HG03575 (cell line): ENCODE data around the gene HEMK1.

ENCODE experiments used
- ATAC-seq: cut with Tn5 transposase; IDR thresholded peaks from one replicate; pipeline ENCODE4 v1.9.1; 2021; ENCODE audit not compliant: unreplicated experiment, insufficient number of reproducible peaks, low FRiP score; ENCODE audit errors: extremely low read depth

Gene HEMK1

DNA sequence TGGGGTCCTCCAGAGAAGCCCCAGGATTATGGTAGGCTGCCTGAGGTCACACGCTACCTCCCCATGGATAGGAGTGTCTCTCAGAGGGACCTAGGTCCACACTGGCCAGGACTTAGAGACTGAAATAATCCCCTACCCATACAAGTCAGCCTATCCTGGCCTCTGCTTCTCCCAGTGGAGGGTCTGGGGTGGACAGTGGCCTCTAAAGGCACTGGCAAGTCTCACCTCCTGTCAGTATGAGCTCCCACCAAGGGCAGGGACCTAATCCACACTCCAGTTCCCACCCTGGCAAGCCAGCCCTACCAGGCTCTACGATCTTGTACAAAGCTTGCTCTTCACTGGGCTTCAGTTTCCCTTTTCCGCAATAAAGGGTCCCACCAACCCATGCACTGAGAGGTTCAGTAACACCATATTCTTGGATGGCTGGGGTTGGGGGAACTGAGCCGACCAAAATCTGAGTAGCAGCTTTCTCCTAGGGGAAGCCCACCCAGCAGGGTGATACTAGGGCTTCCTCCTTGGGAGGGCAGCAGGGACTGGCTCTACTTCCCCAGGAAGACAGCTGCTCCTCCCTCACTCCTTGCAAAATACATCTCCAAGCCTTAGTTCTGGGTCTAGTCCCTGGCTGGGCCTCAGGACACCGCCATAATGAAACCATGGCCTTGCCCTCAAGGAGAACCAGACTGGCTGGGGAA, 39.9 kb downstream of the HEMK1 start:
- no peak for ATAC-seq

- no peak for ATAC-seq
Observed at GRCh38 chr3:50609763-50610085, 40.4 kb downstream of the HEMK1 start.

DNA sequence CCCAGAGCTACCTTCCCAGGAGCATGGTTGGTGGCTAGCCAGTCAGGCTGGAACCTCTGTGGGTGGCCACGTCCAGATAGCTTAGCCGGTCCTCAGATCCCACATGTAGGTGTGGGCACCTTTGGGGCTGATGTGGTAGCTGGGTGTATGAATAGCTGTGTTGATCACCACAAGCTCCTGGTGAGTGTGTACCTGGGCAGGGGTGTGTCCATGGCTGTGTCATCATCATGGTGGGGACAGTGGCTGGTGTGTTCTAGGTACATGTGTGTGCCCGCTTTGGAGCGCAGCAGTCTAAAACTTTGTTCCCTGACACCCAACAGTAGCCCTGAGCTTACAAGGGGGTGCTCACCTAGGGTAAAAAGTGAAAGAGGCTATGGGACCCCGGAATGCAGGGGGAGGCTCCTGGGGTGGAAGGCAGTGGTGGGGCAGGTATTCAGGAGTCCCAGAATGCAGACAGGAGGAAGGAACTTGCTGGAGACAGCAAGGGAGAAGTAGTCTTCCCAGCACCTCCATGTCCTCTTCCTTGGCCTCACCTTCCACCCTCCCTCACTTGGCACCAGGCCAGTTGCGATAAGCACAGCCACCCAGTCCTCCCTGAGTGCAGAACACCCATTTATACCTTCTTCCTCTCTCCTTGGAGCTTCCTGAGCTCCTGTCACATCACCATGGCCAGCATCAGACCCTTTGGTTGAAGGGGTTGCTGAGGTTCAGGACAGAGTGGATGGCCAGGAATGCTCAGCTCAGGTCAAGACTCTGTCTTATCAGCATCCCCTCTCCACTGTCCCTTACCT, 41.1 kb downstream of the HEMK1 start:
- ATAC-seq = no peak

DNA sequence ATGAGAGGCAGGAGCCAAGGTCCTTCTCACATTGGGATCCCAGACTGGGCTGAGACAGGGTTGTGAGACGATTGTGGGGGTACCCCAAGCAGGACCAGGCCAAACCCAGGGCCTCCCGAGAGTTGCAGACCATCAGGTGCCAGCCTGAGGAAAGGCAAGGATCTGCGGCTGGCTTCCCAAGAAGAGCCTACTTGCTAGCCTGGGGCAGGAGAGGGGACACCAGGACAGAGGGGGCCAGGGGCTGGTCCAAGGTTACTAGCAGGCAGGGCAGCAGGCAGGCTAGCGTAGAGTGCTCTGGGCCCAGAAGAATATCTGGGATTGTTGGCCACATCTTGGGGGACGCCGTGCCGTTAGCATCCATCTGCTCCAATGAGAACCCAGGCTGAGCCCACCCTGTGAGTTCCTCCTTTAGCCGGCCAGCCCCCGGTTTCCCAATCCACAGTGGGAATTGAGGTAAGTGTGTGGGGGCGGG, 41.7 kb downstream of the HEMK1 start:
- ATAC-seq = no peak

DNA sequence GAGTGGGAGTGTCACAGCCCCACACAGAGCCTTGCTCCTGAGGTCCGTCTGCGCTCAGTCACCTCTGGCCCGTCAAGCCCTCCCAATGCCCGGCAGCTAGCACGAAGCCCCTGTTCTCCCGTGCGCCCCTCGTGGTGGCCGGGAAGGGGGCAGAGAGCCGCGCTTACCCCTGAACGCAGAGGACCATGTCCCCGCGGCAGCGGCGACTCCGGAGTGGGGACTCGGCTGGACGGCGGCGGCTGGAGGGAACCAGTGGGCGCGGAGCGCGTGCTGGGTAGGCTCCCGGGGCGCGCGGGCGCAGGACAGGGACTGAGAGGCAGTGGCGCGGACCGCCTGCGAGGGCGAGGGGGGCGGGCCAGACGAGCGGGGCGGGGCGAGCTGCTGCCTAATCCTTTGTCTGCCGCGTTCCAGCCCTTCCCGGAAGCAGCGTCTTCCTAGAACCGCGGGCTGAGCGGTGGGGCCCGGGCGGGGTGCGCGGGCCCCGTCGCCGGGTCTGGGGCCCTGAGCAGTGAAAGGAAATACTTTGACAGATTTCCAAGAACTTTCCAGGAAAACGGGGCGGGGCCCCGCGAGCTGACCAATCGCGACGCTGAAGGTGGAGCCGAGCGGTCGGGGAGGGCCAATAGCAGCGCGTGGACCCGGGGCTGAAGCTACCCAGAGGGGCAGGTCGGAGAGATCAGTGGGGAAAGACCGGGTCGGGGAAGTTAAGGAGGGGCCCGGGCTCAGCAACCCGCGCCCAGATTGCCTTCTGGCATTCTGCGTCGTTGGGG, 42.3 kb downstream of the HEMK1 start, which contains the start of gene CISH:
TSS of gene CISH (minus strand) at position 311 of the 770 bp plus-strand sequence. CDS start at position 187, 124 bp downstream.
- no peak for ATAC-seq

DNA sequence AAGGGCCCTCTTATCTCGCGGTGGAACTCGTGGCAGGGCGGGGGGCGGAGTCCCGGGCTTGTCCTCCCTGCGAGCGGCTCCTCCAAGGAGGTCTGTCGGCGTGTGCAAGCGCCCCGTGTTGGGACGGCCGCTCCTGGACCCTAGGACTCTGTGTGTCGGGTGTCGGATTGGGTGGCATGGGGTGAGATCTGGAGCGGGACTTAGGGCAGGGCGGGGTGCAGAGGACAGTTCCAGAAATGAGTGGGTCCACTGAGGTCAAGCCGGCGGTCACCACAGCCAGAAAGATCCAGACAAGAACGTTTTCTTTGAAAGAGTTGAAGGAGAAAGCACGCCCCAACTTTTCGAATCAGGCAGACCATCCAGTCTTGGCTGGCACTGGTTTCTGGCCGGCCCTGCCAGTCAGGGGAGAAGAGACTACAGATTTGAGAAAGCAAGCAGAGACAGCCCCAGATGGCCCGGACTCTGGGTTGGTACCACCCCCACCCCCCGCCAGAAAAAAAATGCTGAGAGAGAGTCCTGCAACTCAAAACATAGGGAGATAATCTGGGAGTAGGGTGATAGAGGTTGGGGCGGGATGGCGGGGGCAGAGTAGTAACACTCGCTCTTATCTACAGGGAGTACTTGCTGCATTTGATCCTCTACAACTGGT, 43.0 kb downstream of the HEMK1 start:
- no peak for ATAC-seq

DNA sequence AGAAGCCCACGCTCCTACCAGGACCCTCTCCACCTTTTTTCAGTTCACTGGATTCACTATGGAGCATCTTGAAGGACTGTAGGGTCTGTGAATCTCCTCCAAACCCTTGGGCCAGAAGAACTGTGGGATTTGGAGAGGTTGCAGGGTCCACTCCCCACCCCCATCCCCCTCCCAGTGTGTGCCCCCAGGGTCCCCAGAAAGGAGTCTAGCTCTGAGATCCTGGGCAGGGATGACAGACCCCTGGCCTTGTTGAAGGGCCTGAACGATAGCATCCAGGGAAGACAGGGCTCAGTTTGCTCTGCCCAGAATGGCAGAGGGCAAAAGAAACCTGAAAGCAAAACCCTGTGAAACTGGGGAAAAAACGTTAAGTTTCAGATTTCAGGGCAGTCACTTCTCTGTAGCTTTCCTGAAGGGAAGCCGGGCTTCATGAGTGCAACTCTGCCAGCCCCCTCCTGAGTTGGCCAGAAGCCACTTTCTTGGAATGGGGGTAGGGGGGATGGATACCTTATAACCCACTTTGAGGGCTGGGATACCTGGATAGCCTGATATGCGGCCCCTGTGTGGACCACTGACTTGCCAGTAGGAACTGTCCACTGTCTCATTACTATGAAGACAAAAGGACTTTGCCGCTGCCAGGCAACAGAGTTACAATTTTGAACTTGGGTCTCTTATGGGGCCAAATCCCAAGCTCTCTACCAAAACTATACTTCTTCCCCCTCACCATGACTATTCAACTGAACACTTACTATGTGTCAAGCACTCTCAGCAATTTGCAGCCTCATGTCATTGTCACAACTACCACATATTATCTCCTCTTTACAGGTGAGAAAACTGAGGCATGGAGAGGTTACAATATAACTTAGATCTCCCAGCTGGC, 43.9 kb downstream of the HEMK1 start:
- ATAC-seq = no peak

- ATAC-seq = no peak
Observed at GRCh38 chr3:50615190-50615589, 45.9 kb downstream of the HEMK1 start.

DNA sequence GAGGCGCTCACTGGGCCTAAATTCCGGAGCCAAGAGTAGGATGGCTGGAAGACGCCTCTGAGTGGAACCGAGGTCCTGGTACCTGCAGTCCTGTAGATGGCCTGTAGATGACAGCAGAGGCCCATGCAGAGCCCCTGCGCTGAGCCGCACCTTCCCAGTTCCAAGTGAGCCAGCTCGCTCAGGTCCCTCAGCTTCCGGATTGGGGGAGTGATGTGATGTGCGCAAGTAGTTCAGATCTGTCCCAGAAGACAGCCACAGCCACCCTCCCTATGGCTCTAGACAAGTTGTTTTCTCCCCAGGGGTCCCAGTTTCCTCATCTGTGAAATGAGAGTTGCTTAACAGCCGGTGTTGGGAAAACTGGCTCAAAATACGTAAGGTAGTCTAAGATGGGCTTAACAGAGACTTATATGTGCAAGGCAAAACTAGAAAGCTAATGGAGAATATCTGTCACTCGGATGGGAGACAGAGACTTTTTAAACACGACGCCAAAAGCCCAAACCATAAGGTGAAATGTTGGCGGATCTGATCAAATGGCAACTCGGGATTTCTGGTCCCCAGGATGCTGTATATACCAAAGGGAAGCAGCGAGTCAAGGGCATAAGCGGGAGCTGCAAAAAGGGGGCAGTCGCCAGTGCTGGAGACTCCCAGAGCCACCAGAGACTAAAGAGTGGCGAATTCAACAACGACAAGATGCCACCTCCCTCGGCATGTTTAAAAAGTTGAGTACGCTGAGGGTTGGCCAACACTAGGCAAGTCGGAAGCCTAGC, 46.9 kb downstream of the HEMK1 start:
- ATAC-seq = no peak

GRCh38 chr3:50616770-50617095, 47.4 kb downstream of the HEMK1 start:
- ATAC-seq = no peak

GRCh38 chr3:50617096-50617791, 47.9 kb downstream of the HEMK1 start, which contains the start of gene MAPKAPK3:
TSS of gene MAPKAPK3 (plus strand) at chr3:50617151. CDS start at chr3:50617566, 415 bp downstream.
- no peak for ATAC-seq

DNA sequence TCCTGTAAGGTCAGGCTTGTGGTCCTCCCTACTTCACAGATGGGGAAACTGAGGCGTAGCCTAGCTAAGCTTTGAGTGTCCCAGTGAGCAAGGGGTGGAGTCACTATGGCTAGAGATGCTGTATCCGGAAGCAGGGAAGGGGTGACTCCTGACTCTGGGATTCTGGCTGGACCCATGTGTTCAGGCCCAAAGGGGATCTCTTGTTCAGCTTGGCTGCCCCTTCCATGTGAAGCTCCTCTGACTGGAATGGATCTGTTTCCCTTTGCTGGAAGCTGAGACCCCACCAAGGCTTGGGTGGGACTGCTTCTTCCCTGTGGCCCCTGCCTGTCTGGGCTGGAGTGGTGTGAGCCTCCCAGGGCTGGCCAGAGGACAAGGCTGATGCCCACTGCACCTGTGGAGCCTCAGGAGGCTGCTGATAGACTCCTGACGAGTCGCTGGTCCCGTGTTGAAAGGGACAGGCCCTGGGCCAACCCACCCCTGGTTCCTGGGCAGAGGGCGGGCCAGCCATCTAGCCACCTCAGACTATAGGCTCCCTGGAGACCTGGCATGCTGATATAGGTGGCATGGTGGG, 48.7 kb downstream of the HEMK1 start:
- ATAC-seq = no peak

DNA sequence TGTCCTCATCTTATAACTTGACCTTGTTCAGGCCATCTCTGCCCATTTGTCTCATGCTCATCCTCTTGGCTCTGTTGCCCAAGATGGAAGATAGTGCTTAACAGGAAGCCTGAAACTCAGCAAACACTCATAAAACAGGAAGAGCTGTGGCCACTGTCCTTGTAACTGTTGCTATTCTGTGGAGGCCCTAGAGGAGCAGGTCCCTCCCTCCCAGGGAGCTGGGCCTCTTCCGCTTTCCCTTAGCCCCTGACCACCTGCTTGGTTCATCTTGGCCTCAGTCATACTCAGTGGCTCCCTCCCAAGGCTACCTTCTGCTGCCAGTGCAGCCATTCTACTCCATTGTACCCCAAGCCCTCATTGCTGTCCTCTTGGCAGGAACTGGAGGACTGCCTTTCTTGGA, 51.1 kb downstream of the HEMK1 start:
- ATAC-seq = no peak

GRCh38 chr3:50620820-50621219, 51.5 kb downstream of the HEMK1 start:
- ATAC-seq = no peak

- no peak for ATAC-seq
Observed at GRCh38 chr3:50622881-50623280, 53.6 kb downstream of the HEMK1 start.

DNA sequence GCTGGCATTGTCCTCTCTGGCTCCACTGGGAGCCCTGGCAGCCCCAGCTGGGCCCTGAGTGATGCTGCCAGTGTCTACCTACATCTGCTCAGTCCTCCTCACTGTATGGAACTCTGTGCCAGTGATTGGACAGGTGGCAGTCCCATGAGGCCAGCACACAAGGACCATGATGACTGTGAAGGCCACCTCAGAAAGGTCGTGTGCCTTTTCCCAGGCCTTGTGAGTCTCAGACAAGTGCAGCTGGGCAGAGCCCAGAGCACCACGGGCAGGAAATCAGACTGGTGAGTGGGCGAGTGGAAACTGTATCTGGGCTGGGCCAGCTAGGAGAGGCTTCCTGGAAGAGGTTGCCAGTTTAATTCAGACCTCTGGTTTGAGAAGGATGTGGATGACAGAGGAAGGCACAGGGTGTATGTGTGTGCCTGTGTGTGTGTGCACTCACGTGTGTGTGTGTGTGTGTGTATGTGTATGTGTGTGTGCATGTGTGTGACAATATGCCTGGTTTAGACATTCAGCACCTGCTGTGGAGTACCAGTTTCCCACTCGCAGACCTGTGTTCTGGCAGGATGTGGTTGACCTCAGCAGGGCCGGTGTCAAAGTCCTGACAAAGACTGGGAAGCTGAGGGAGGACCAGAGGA, 54.6 kb downstream of the HEMK1 start:
- no peak for ATAC-seq
